ENCODE results near the gene SIRPG.

GRCh38 chr20:1648101-1648500 lies 9.5 kb downstream of the SIRPG start:
- TF ChIP-seq, protein P1, sequence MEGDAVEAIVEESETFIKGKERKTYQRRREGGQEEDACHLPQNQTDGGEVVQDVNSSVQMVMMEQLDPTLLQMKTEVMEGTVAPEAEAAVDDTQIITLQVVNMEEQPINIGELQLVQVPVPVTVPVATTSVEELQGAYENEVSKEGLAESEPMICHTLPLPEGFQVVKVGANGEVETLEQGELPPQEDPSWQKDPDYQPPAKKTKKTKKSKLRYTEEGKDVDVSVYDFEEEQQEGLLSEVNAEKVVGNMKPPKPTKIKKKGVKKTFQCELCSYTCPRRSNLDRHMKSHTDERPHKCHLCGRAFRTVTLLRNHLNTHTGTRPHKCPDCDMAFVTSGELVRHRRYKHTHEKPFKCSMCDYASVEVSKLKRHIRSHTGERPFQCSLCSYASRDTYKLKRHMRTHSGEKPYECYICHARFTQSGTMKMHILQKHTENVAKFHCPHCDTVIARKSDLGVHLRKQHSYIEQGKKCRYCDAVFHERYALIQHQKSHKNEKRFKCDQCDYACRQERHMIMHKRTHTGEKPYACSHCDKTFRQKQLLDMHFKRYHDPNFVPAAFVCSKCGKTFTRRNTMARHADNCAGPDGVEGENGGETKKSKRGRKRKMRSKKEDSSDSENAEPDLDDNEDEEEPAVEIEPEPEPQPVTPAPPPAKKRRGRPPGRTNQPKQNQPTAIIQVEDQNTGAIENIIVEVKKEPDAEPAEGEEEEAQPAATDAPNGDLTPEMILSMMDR (IDR thresholded peaks at IDR 0.05), result no peak
- TF ChIP-seq POLR2A (IDR thresholded peaks at IDR 0.05), result no peak
